Transverse colon (tissue), 4 donors: Measurements from ENCODE around the gene ALOXE3. TPM values are rescaled to one million over a fixed set of nuclear protein-coding genes. Genes with fewer than 3 reads are reported as not detected.
"Not testable (repeated sequence)": the region's sequence is repeated elsewhere in the genome, so short reads cannot be mapped to it uniquely, and the experiment has no call there.

ENCODE experiments used
- DNase-seq: peaks from one replicate; pipeline ENCODE4 v3.0.0-alpha.2; 2019
- H3K27ac ChIP-seq, 4 donors: fragments of 200-600 bp; sonication (generic); 2 replicates each; pipeline ENCODE4 v1.5.1; 2016 to 2018; ENCODE audit warnings: inconsistent platforms in 4 of 4
- H3K27me3 ChIP-seq: fragments of 200-600 bp; sonication (generic); 2 replicates; pipeline ENCODE4 v1.5.1; 2017; ENCODE audit warnings: inconsistent platforms
- H3K36me3 ChIP-seq, 4 donors: fragments of 200-600 bp; sonication (generic); 2 replicates each; pipeline ENCODE4 v1.5.1; 2017 to 2019; ENCODE audit warnings: inconsistent platforms in 4 of 4
- H3K4me1 ChIP-seq, 4 donors: fragments of 200-600 bp; sonication (generic); 2 replicates each; pipeline ENCODE4 v1.5.1; 2017 to 2020; ENCODE audit warnings: inconsistent platforms in 4 of 4
- H3K4me3 ChIP-seq, 4 donors: fragments of 200-600 bp; sonication (generic); 1 replicate in 1 of 4; 2 replicates in 3 of 4; pipeline versions ENCODE4 v1.5.1 to v1.6.1; 2017 to 2019; ENCODE audit warnings: inconsistent platforms in 4 of 4
- H3K9me3 ChIP-seq, 2 donors: fragments of 200-600 bp; sonication (generic); 2 replicates each; pipeline ENCODE4 v1.5.1; 2017 to 2019; ENCODE audit warnings: inconsistent platforms in 2 of 2
- EP300 ChIP-seq: sonication (generic); formaldehyde crosslinking; IDR thresholded peaks from one replicate; pipeline ENCODE4 v1.6.1; 2017; ENCODE audit warnings: antibody characterized with exemption, low read depth
- POLR2A ChIP-seq: fragments of 450-650 bp; IDR thresholded peaks from one replicate; pipeline ENCODE4 v1.6.1; 2016; ENCODE audit warnings: antibody characterized with exemption, mild to moderate bottlenecking, moderate library complexity
- POLR2AphosphoS5 ChIP-seq, 3 donors: sonication (generic); formaldehyde crosslinking; IDR thresholded peaks; one replicate each; pipeline ENCODE4 v1.6.1; 2016; ENCODE audit warnings: antibody characterized with exemption in 3 of 3
- WGBS, 2 donors: methylation state at CpG; one replicate each; pipeline ENCODE4 v1.1.5; 2018; ENCODE audit warnings: low coverage in 1 of 2; 5-methylcytosine and 5-hydroxymethylcytosine counted together
- in situ Hi-C, 4 donors: fragments of 200-750 bp; cut with MboI; loops; one replicate each; pipeline versions ENCODE4 v1.15.0 to v1.15.1; 2017; ENCODE audit warnings: low sequenced_read_pairs in 3 of 4, low pct_ligation_motif_present in 1 of 4, low pct_unique_long_range_greater_than_20kb in 1 of 4
- intact Hi-C: fragments of 100-400 bp; cut with DNase I; formaldehyde crosslinking; loops from one replicate; pipeline ENCODE4 v1.15.1; 2023; ENCODE audit warnings: low total_unique reads
- total RNA-seq, 4 donors: library from RNA; depleted of rRNA; stranded (reverse); fragments of >200 nt; gene quantifications; one replicate each; pipeline ENCODE4 v1.1.0, GENCODE V29; 2016
- TF ChIP-seq, protein P1 (sequence below), 5 experiments: fragments of 200-600 bp in 3 of 5; fragments of 450-650 bp in 2 of 5; sonication (generic) in 3 of 5; IDR thresholded peaks; 1 replicate in 2 of 5; 2 replicates in 3 of 5; pipeline ENCODE4 v1.5.1; 2016 to 2017; ENCODE audit warnings: antibody characterized with exemption in 5 of 5, inconsistent platforms in 3 of 5, mild to moderate bottlenecking in 2 of 5, moderate library complexity in 1 of 5

The ALOXE3 gene
- total RNA-seq, 4 donors from 2014 or later = 0.79 TPM; not detected in 3

DNA sequence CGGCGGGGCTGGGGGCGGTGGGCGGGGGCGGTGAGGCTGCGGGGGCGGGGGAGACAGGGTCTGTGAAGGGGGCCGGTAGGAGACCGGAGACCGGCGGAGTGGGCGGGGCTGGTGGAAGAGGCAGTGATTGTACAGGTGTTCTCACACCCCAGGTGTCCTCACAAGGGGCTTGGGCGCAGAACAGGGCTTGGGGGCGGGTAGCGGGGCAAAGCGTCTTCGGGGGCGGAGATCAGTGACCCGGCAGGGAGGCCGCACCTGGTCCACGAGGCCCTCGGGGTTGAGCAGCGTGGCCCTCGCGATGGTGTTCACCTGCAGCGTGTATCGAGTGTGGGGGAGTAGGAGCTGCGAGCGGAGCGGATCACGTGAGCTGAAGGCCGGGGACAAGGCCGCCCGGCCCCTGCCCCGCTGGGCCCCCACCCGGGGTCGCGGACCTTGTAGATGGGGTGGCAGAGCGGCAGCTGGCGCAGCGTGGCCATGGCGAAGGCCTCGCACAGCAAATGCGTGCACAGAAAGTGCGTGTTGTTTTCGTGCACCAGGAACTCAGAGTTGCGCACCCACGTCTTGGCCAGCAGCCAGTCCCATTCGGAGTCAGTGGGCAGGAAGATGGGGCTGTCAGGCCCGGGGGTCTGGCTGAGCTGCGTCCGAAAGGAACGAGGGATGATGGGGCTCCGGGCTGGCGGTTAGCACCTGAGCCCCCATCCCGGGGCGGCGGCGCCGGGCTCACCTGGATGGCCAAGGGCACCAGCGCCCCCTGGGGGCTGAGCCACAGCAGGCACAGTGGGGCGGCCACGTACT is 8.5 kb downstream of the ALOXE3 start:
- Histone ChIP-seq H3K27me3 (peaks cover 69% of the 10 kb centered on the region), H3K9me3 (no peaks in the 10 kb centered on the region), H3K4me1 (peaks cover 4 to 10% (median 7%) of the 10 kb centered on the region in 4 donors), H3K27ac (no peak overlapping the region), H3K4me3 (peak overlapping the region in 2 of 4 donors; percentile 39 to 42), H3K36me3 (no peaks in the 10 kb centered on the region)
- DNase-seq = peak; percentile 78
- in situ Hi-C loops (loop anchor here in 1 of 4 donors (10.0 kb wide), 1 partner anchor 45 kb away; no protein-coding TSS in a partner anchor), intact Hi-C loops (no loop called here)
- WGBS, 2 donors = 0 to 12% methylated on average over 4 to 52 of the region's 63 CpGs
- no peak for TF ChIP-seq EP300
- TF ChIP-seq, protein P1, sequence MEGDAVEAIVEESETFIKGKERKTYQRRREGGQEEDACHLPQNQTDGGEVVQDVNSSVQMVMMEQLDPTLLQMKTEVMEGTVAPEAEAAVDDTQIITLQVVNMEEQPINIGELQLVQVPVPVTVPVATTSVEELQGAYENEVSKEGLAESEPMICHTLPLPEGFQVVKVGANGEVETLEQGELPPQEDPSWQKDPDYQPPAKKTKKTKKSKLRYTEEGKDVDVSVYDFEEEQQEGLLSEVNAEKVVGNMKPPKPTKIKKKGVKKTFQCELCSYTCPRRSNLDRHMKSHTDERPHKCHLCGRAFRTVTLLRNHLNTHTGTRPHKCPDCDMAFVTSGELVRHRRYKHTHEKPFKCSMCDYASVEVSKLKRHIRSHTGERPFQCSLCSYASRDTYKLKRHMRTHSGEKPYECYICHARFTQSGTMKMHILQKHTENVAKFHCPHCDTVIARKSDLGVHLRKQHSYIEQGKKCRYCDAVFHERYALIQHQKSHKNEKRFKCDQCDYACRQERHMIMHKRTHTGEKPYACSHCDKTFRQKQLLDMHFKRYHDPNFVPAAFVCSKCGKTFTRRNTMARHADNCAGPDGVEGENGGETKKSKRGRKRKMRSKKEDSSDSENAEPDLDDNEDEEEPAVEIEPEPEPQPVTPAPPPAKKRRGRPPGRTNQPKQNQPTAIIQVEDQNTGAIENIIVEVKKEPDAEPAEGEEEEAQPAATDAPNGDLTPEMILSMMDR (IDR thresholded peaks at IDR 0.05) = peak; percentile 77 to 93 (median 87)

DNA sequence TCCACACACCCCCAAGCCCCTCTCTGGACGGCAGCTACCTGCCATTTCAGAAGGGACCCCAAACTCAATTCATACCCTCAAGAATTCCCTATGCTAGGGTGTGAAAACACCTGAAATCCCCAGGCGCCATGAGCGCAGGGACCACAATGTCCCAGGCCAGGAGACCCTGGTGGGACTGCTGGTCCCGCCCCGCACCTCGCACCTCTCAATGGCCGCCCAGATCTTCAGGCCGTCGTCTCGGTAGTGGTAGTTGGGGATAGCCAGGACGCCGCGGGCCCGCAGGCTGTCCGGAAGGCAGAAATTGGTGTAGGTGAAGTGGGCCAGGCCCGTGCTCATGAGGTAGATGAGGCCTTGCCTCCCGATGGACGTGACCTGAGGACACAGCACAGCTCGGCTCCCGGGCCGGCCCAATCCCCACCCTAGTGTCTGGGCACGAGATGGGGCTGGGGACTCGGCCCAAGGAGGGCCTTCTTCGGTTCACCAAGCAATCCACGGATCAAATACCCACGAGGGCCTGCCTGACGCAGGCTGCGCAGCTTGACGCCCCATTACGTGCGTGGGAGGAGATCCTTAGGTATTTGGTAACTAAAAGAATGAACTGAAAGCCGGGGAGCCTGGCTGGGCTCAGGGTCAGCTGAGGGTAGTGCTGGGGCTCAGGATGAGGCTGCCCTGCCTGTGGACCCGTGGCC is 9.2 kb downstream of the ALOXE3 start:
- in situ Hi-C loops = no loop called here
- H3K4me3 ChIP-seq = no peak overlapping the region
- H3K27me3 ChIP-seq = peaks cover 62% of the 10 kb centered on the region

DNA sequence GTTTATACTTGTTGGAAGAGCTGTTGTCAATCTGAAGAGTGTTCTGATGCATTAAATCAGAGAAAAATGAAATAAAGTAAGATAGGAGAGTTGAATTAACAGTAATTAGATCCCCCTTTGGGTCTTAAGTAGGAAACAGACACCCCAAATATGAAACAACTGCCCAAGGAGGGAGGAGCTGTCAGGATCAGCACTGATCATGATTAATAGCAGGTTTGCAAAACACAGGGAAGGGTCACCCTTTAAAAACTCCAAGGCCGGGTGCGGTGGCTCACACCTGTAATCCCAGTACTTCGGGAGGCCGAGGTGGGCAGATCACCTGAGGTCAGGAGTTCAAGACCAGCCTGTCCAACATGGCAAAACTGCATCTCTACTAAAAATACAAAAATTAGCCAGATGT is 11.3 kb downstream of the ALOXE3 start:
- peaks cover 40% of the 10 kb centered on the region for H3K27me3 ChIP-seq
- H3K36me3 ChIP-seq, H3K4me3 ChIP-seq, H3K9me3 ChIP-seq, DNase-seq, H3K4me1 ChIP-seq, in situ Hi-C loops, intact Hi-C loops, H3K27ac ChIP-seq: not testable (repeated sequence)
- WGBS, 2 donors = 80% methylated on average over 4 of the region's 4 CpGs; no CpG with 5 or more reads in 1 of the 2 donors

More for the DNA sequence above, 9.2 kb downstream of the ALOXE3 start:
- H3K36me3 ChIP-seq = no peaks in the 10 kb centered on the region
- no peaks in the 10 kb centered on the region for H3K9me3 ChIP-seq
- DNase-seq = no peak
- 81% methylated on average over 31 of the region's 33 CpGs; no CpG with 5 or more reads in 1 of the 2 donors for WGBS, 2 donors
- intact Hi-C loops = no loop called here
- no peak for TF ChIP-seq POLR2AphosphoS5 (IDR thresholded peaks at IDR 0.05)
- TF ChIP-seq EP300 = no peak
- TF ChIP-seq, protein P1 (IDR thresholded peaks at IDR 0.05) = no peak
- no peak for TF ChIP-seq POLR2A
- no peak overlapping the region for H3K27ac ChIP-seq
- peaks cover 4 to 10% (median 7%) of the 10 kb centered on the region in 4 donors for H3K4me1 ChIP-seq

DNA sequence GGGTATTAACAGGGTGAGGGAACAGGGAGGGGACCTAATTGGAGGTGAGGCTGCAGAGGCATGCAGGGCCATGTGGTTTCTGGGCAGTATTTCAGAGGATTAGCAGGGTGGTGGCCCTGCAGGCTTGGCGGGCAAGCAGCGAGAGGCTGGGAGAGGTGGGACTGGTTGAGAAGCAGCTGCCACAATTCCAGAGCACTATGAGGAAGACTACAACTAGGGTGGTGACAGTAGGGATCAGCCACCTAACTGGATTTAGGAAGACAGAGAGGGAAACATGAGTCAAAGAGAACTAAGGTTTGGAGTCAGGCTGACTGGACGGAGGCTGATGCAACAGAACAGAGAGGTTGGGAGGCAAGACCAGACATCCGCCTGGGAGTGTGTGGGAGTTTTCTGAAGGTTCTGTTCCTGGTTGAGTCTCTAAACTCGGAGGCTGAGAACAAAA is 12.3 kb downstream of the ALOXE3 start:
- WGBS, 2 donors = 62 to 71% methylated on average over 5 of the region's 5 CpGs

More for the DNA sequence above, 12.3 kb downstream of the ALOXE3 start:
- TF ChIP-seq POLR2AphosphoS5 (IDR thresholded peaks at IDR 0.05) = no peak
- no peak for TF ChIP-seq POLR2A
- no peak for TF ChIP-seq EP300
- TF ChIP-seq, protein P1 (IDR thresholded peaks at IDR 0.05) = no peak
- Histone ChIP-seq H3K9me3 (no peaks in the 10 kb centered on the region), H3K4me1 (peaks cover 4 to 10% (median 7%) of the 10 kb centered on the region in 4 donors), H3K4me3 (no peak overlapping the region), H3K36me3 (no peaks in the 10 kb centered on the region), H3K27me3 (peaks cover 30% of the 10 kb centered on the region), H3K27ac (no peak overlapping the region)
- intact Hi-C loops (no loop called here), in situ Hi-C loops (no loop called here)
- DNase-seq = no peak
